HG02970 (cell line): ENCODE data around the gene PLPP7.
"Not testable (repeated sequence)": the region's sequence is repeated elsewhere in the genome, so short reads cannot be mapped to it uniquely, and the experiment has no call there.

Experiments used
- ATAC-seq: cut with Tn5 transposase; IDR thresholded peaks from one replicate; pipeline ENCODE4 v1.9.1; 2021; ENCODE audit warnings: mild to moderate bottlenecking, moderate library complexity, moderate number of reproducible peaks; ENCODE audit not compliant: unreplicated experiment, low FRiP score

The PLPP7 gene

GRCh38 chr9:131324736-131325679, 35.5 kb downstream of the PLPP7 start:
- no peak for ATAC-seq

GRCh38 chr9:131329241-131329641, 39.7 kb downstream of the PLPP7 start:
- no peak for ATAC-seq

GRCh38 chr9:131330814-131331600, 41.5 kb downstream of the PLPP7 start:
- ATAC-seq: no peak

GRCh38 chr9:131331996-131332395, 42.5 kb downstream of the PLPP7 start:
- not testable (repeated sequence) for ATAC-seq

GRCh38 chr9:131333771-131334628, 44.5 kb downstream of the PLPP7 start:
- ATAC-seq: no peak

GRCh38 chr9:131334629-131335367, 45.3 kb downstream of the PLPP7 start:
- no peak for ATAC-seq

GRCh38 chr9:131335368-131335755, 45.8 kb downstream of the PLPP7 start:
- ATAC-seq: no peak

GRCh38 chr9:131337131-131337848, 47.8 kb downstream of the PLPP7 start:
- ATAC-seq: no peak

GRCh38 chr9:131339212-131339611, 49.7 kb downstream of the PLPP7 start:
- ATAC-seq: not testable (repeated sequence)

- not testable (repeated sequence) for ATAC-seq
Measured at GRCh38 chr9:131344931-131345535, 55.5 kb downstream of the PLPP7 start.

- ATAC-seq: no peak
Measured at GRCh38 chr9:131346559-131346958, 57.0 kb downstream of the PLPP7 start.

GRCh38 chr9:131347376-131348020, 58.0 kb downstream of the PLPP7 start:
- ATAC-seq: no peak

GRCh38 chr9:131348631-131349521, 59.4 kb downstream of the PLPP7 start:
- ATAC-seq: no peak

GRCh38 chr9:131349522-131349880, 60.0 kb downstream of the PLPP7 start:
- ATAC-seq: no peak

- ATAC-seq: no peak
Measured at GRCh38 chr9:131349881-131350563, 60.5 kb downstream of the PLPP7 start.

GRCh38 chr9:131356479-131356878, 67.0 kb downstream of the PLPP7 start:
- not testable (repeated sequence) for ATAC-seq

- ATAC-seq: no peak
Measured at GRCh38 chr9:131358556-131358955, 69.0 kb downstream of the PLPP7 start.
